PFSK-1 (cell line): ENCODE data around the gene BMP8B.

ENCODE experiments used
- FOXP2 ChIP-seq: optimal IDR thresholded peaks from 2 replicates; pipeline ENCODE3; 2011; ENCODE audit warnings: borderline replicate concordance, control low read depth, inconsistent platforms; ENCODE audit not compliant: insufficient read depth; ENCODE audit errors: extremely low read length, extremely low read depth
- POLR2AphosphoS5 ChIP-seq: IDR thresholded peaks from 2 replicates; pipeline ENCODE4 v1.6.1; 2012; ENCODE audit warnings: low read depth, mild to moderate bottlenecking, control low read depth, low read length, moderate library complexity
- REST ChIP-seq, 2 experiments: IDR thresholded peaks; 2 replicates each; pipeline versions ENCODE4 v1.6.1 to v1.8.0; 2011 to 2012; ENCODE audit warnings: low read depth in 2 of 2, low read length in 2 of 2, control low read depth in 1 of 2, inconsistent platforms in 1 of 2, mild to moderate bottlenecking in 1 of 2, moderate library complexity in 1 of 2; ENCODE audit not compliant: insufficient read depth in 1 of 2
- SIN3A ChIP-seq: IDR thresholded peaks from 2 replicates; pipeline ENCODE4 v1.6.1; 2012; ENCODE audit warnings: mild to moderate bottlenecking, low read length, moderate library complexity, borderline replicate concordance; ENCODE audit not compliant: insufficient read depth
- TAF1 ChIP-seq: IDR thresholded peaks from 2 replicates; pipeline ENCODE4 v1.6.1; 2012; ENCODE audit warnings: low read length, control low read depth, borderline replicate concordance; ENCODE audit not compliant: insufficient read depth

The BMP8B gene

GRCh38 chr1:39760074-39761008 is 28.3 kb downstream of the BMP8B start:
- no peak for TF ChIP-seq FOXP2
- no peak for TF ChIP-seq TAF1
- TF ChIP-seq REST (IDR thresholded peaks at IDR 0.05; ENCODE audit: insufficient read depth in 1 of 2, low read depth in 2 of 2, low read length in 2 of 2): no peak
- no peak for TF ChIP-seq SIN3A
- TF ChIP-seq POLR2AphosphoS5: no peak

- TF ChIP-seq TAF1: no peak
- TF ChIP-seq POLR2AphosphoS5: no peak
- TF ChIP-seq SIN3A: no peak
Observed at GRCh38 chr1:39759436-39759726, 29.3 kb downstream of the BMP8B start.

GRCh38 chr1:39758556-39759435 is 29.9 kb downstream of the BMP8B start:
- no peak for TF ChIP-seq TAF1
- no peak for TF ChIP-seq SIN3A
- no peak for TF ChIP-seq FOXP2
- TF ChIP-seq POLR2AphosphoS5: no peak
- TF ChIP-seq REST (IDR thresholded peaks at IDR 0.05; ENCODE audit: insufficient read depth in 1 of 2, low read depth in 2 of 2, low read length in 2 of 2): no peak

- TF ChIP-seq REST (IDR thresholded peaks at IDR 0.05; ENCODE audit: insufficient read depth in 1 of 2, low read depth in 2 of 2, low read length in 2 of 2): no peak
Observed at GRCh38 chr1:39757501-39757900, 31.2 kb downstream of the BMP8B start.

- TF ChIP-seq FOXP2: no peak
- no peak for TF ChIP-seq REST (IDR thresholded peaks at IDR 0.05; ENCODE audit: insufficient read depth in 1 of 2, low read depth in 2 of 2, low read length in 2 of 2)
- TF ChIP-seq POLR2AphosphoS5: no peak
- TF ChIP-seq SIN3A: no peak
- no peak for TF ChIP-seq TAF1
Observed at GRCh38 chr1:39755965-39756659, 32.6 kb downstream of the BMP8B start.
